Neutrophil (primary cell): Measurements from ENCODE around the gene TRIM28.

Source experiments
- H3K27ac ChIP-seq: fragments of 200-600 bp; sonication (generic); 2 replicates; pipeline ENCODE4 v1.5.1; 2016; ENCODE audit warnings: mild to moderate bottlenecking, moderate library complexity
- H3K27me3 ChIP-seq: fragments of 200-600 bp; sonication (generic); 2 replicates; pipeline ENCODE4 v1.6.0; 2016; ENCODE audit warnings: mild to moderate bottlenecking
- H3K36me3 ChIP-seq: fragments of 200-600 bp; sonication (generic); 2 replicates; pipeline ENCODE4 v1.5.1; 2017
- H3K4me1 ChIP-seq, 2 experiments: fragments of 200-600 bp in 1 of 2; sonication (generic) in 1 of 2; 1 replicate in 1 of 2; 2 replicates in 1 of 2; pipeline versions ENCODE4 v1.5.1 to v1.6.1; 2013 to 2016; ENCODE audit warnings: low read depth in 1 of 2, low read length in 1 of 2, mild to moderate bottlenecking in 1 of 2, moderate library complexity in 1 of 2; ENCODE audit not compliant: control insufficient read depth in 1 of 2, insufficient read depth in 1 of 2
- H3K4me3 ChIP-seq, 2 experiments: fragments of 200-600 bp in 1 of 2; sonication (generic) in 1 of 2; 1 replicate in 1 of 2; 2 replicates in 1 of 2; pipeline ENCODE4 v1.5.1; 2013 to 2016; ENCODE audit warnings: low read depth in 1 of 2, low read length in 1 of 2, mild to moderate bottlenecking in 1 of 2, moderate library complexity in 1 of 2
- H3K9me3 ChIP-seq: fragments of 200-600 bp; sonication (generic); 2 replicates; pipeline ENCODE4 v1.5.1; 2016
- CTCF ChIP-seq: fragments of 200-600 bp; sonication (generic); IDR thresholded peaks from 2 replicates; pipeline ENCODE4 v1.5.1; 2016; ENCODE audit warnings: antibody characterized with exemption

TRIM28 gene

GRCh38 chr19:58556622-58557220, 12.9 kb downstream of the TRIM28 start:
- Histone ChIP-seq H3K4me1 (peaks cover 47 to 55% of the 10 kb centered on the region in 2 experiments), H3K4me3 (peak overlapping the region; percentile 67 to 82), H3K9me3 (no peaks in the 10 kb centered on the region), H3K27ac (peak overlapping the region; percentile 100), H3K27me3 (peaks cover 14% of the 10 kb centered on the region), H3K36me3 (peaks cover 44% of the 10 kb centered on the region)
- TF ChIP-seq CTCF = no peak

GRCh38 chr19:58557221-58558065, 13.6 kb downstream of the TRIM28 start:
- Histone ChIP-seq H3K9me3 (no peaks in the 10 kb centered on the region), H3K27ac (peak overlapping the region; percentile 100), H3K27me3 (peaks cover 21% of the 10 kb centered on the region), H3K36me3 (peaks cover 37% of the 10 kb centered on the region), H3K4me3 (peak overlapping the region; percentile 67 to 82), H3K4me1 (peaks cover 55 to 62% of the 10 kb centered on the region in 2 experiments)
- TF ChIP-seq CTCF = no peak

GRCh38 chr19:58558066-58558622, 14.3 kb downstream of the TRIM28 start, which contains the start of gene UBE2M:
TSS of gene UBE2M (minus strand) at chr19:58558611. CDS start at chr19:58558381, 230 bp downstream.
- peaks cover 62 to 69% of the 10 kb centered on the region in 2 experiments for H3K4me1 ChIP-seq
- no peaks in the 10 kb centered on the region for H3K9me3 ChIP-seq
- peak within 1 kb of the TSS; percentile 67 to 91 for H3K4me3 ChIP-seq
- TF ChIP-seq CTCF = no peak
- H3K27ac ChIP-seq = peak within 1 kb of the TSS; percentile 100
- H3K36me3 ChIP-seq = peaks cover 30% of the 10 kb centered on the region
- peaks cover 28% of the 10 kb centered on the region for H3K27me3 ChIP-seq

GRCh38 chr19:58558623-58559274, 14.9 kb downstream of the TRIM28 start:
- peak; percentile 25 for TF ChIP-seq CTCF
- no peaks in the 10 kb centered on the region for H3K9me3 ChIP-seq
- peaks cover 24% of the 10 kb centered on the region for H3K36me3 ChIP-seq
- peaks cover 34% of the 10 kb centered on the region for H3K27me3 ChIP-seq
- peak overlapping the region; percentile 100 for H3K27ac ChIP-seq
- H3K4me3 ChIP-seq = peak overlapping the region; percentile 67 to 91
- peaks cover 62 to 69% of the 10 kb centered on the region in 2 experiments for H3K4me1 ChIP-seq

- peaks cover 19% of the 10 kb centered on the region for H3K36me3 ChIP-seq
- no peak for TF ChIP-seq CTCF
- peaks cover 41% of the 10 kb centered on the region for H3K27me3 ChIP-seq
- H3K4me3 ChIP-seq = peak overlapping the region; percentile 67 to 91
- peak overlapping the region; percentile 100 for H3K27ac ChIP-seq
- H3K9me3 ChIP-seq = no peaks in the 10 kb centered on the region
- peaks cover 55 to 62% of the 10 kb centered on the region in 2 experiments for H3K4me1 ChIP-seq
Measured at GRCh38 chr19:58559275-58560006, 15.6 kb downstream of the TRIM28 start.
